GM18868 (cell line): ENCODE measurements around the gene DHX36.

Source experiments
- ATAC-seq: cut with Tn5 transposase; IDR thresholded peaks from one replicate; pipeline ENCODE4 v1.9.1; 2021; ENCODE audit warnings: mild to moderate bottlenecking, moderate library complexity; ENCODE audit not compliant: unreplicated experiment

The DHX36 gene

DNA sequence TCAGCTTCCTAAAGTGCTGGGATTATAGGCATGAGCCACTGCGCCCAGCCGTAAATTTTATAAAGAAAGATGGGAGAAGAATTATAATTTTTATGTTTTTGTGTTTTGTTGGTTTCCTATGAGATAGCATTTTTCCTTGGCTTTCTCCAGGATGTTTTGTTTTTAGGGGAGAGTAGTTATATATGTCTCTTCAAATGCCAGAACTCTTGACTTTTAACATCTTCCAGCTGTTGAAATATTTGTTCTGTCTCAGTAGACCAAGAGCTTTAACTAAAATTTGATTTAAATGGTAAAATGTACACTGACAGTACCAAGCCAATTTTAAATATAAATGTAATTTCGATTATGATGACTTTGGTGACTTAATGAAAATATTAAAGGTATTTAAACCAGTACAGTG, 96.8 kb downstream of the DHX36 start:
- no peak for ATAC-seq

DNA sequence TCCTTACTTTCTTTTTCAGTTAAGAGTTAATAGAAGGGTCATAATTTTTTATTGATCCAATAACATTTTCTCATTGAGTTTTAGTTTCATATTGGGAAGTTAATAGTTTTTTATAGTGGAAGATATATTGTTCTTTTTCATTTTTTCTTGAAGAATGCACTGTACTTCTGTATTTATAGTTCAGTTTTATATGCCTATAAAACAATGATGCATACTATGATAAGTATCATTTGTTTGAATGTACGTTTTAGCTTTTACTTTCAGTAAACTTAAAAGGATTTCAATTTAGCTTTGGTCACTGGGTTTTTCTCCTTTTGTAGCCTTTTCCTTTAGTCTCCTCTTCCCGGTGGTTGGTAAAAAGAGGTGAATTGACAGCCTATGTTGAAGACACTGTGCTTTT, 98.8 kb downstream of the DHX36 start:
- no peak for ATAC-seq

DNA sequence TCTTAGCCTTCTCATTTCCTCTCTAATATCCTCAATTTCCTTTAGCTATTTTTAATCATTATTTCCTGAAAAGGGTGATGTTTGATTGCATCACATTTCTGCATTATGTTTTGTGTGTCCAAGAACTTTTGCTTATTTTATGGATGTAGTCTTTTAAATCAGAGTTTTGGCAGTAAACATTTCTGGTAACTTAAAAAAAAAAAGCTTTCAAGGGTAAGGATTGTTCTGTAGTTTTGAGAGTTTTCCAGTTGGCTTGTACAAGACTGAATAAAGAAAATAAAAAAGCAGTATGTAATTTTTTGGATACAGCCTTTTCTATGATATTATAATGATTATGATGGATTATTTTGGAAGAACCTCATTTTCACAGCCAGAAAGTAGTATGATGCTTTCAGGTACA, 99.4 kb downstream of the DHX36 start:
- ATAC-seq = no peak

- no peak for ATAC-seq
Observed at GRCh38 chr3:154224366-154224765, 99.9 kb downstream of the DHX36 start.

GRCh38 chr3:154223519-154223918, 100.8 kb downstream of the DHX36 start:
- ATAC-seq = no peak
